Measurements from ENCODE around the gene IQCH. TPM values are rescaled to one million over a fixed set of nuclear protein-coding genes. Genes with fewer than 3 reads are reported as not detected.

The IQCH gene
- total RNA-seq, 4 donors from 2014 or later = 0.40 to 5.2 (median 1.9) TPM

- intact Hi-C loops (cut with DNase I; ENCODE audit: low total_unique reads) (no loop called here), in situ Hi-C loops (cut with MboI; ENCODE audit: low pct_ligation_motif_present in 1 of 4, low pct_unique_long_range_greater_than_20kb in 1 of 4, low sequenced_read_pairs in 3 of 4) (no loop called here)
- TF ChIP-seq CTCF (IDR thresholded peaks at IDR 0.05) (no peak), EP300 (IDR thresholded peaks at IDR 0.05; ENCODE audit: low read depth) (no peak), POLR2AphosphoS5 (IDR thresholded peaks at IDR 0.05) (no peak), POLR2A (IDR thresholded peaks at IDR 0.05) (no peak)
- no peak for DNase-seq
- H3K4me1 ChIP-seq = no peaks in the 10 kb centered on the region
- H3K9me3 ChIP-seq = no peaks in the 10 kb centered on the region
- 8 to 35% methylated on average over 1 of the region's 1 CpG for WGBS, 2 donors (ENCODE audit: low coverage in 1 of 2)
- H3K36me3 ChIP-seq = no peaks in the 10 kb centered on the region
- H3K27me3 ChIP-seq = no peaks in the 10 kb centered on the region
- no peak overlapping the region for H3K27ac ChIP-seq
- no peak overlapping the region for H3K4me3 ChIP-seq
These were observed 135.4 kb downstream of the IQCH start for GRCh38 chr15:67389975-67390374.

GRCh38 chr15:67394873-67395639 is 140.5 kb downstream of the IQCH start:
- 66 to 79% methylated on average over 5 to 9 of the region's 9 CpGs for WGBS, 2 donors (ENCODE audit: low coverage in 1 of 2)
- H3K4me3 ChIP-seq = no peak overlapping the region
- no peaks in the 10 kb centered on the region for H3K4me1 ChIP-seq
- H3K27ac ChIP-seq = no peak overlapping the region
- no peaks in the 10 kb centered on the region for H3K36me3 ChIP-seq
- no peak for TF ChIP-seq POLR2A (IDR thresholded peaks at IDR 0.05)
- TF ChIP-seq EP300 (IDR thresholded peaks at IDR 0.05; ENCODE audit: low read depth) = no peak
- TF ChIP-seq CTCF (IDR thresholded peaks at IDR 0.05) = no peak
- no peak for TF ChIP-seq POLR2AphosphoS5 (IDR thresholded peaks at IDR 0.05)
- DNase-seq = no peak
- in situ Hi-C loops (cut with MboI; ENCODE audit: low pct_ligation_motif_present in 1 of 4, low pct_unique_long_range_greater_than_20kb in 1 of 4, low sequenced_read_pairs in 3 of 4) = no loop called here
- intact Hi-C loops (cut with DNase I; ENCODE audit: low total_unique reads) = no loop called here
- no peaks in the 10 kb centered on the region for H3K9me3 ChIP-seq
- H3K27me3 ChIP-seq = no peaks in the 10 kb centered on the region

- DNase-seq = no peak
- no peak overlapping the region for H3K27ac ChIP-seq
- H3K9me3 ChIP-seq = no peaks in the 10 kb centered on the region
- TF ChIP-seq CTCF (IDR thresholded peaks at IDR 0.05) (no peak), POLR2AphosphoS5 (IDR thresholded peaks at IDR 0.05) (no peak), EP300 (IDR thresholded peaks at IDR 0.05; ENCODE audit: low read depth) (no peak), POLR2A (IDR thresholded peaks at IDR 0.05) (no peak)
- 53 to 82% methylated on average over 5 of the region's 5 CpGs for WGBS, 2 donors (ENCODE audit: low coverage in 1 of 2)
- in situ Hi-C loops (cut with MboI; ENCODE audit: low pct_ligation_motif_present in 1 of 4, low pct_unique_long_range_greater_than_20kb in 1 of 4, low sequenced_read_pairs in 3 of 4) = no loop called here
- H3K36me3 ChIP-seq = no peaks in the 10 kb centered on the region
- intact Hi-C loops (cut with DNase I; ENCODE audit: low total_unique reads) = no loop called here
- no peaks in the 10 kb centered on the region for H3K27me3 ChIP-seq
- no peak overlapping the region for H3K4me3 ChIP-seq
- H3K4me1 ChIP-seq = no peaks in the 10 kb centered on the region
These were observed 141.5 kb downstream of the IQCH start for GRCh38 chr15:67396114-67396513.

GRCh38 chr15:67397139-67397538 is 142.6 kb downstream of the IQCH start:
- intact Hi-C loops (cut with DNase I; ENCODE audit: low total_unique reads) = no loop called here
- 71 to 82% methylated on average over 1 of the region's 1 CpG for WGBS, 2 donors (ENCODE audit: low coverage in 1 of 2)
- DNase-seq = no peak
- in situ Hi-C loops (cut with MboI; ENCODE audit: low pct_ligation_motif_present in 1 of 4, low pct_unique_long_range_greater_than_20kb in 1 of 4, low sequenced_read_pairs in 3 of 4) = no loop called here
- H3K9me3 ChIP-seq = no peaks in the 10 kb centered on the region
- no peaks in the 10 kb centered on the region for H3K4me1 ChIP-seq
- no peak overlapping the region for H3K4me3 ChIP-seq
- no peaks in the 10 kb centered on the region for H3K36me3 ChIP-seq
- H3K27me3 ChIP-seq = no peaks in the 10 kb centered on the region
- H3K27ac ChIP-seq = no peak overlapping the region
- no peak for TF ChIP-seq EP300 (IDR thresholded peaks at IDR 0.05; ENCODE audit: low read depth)
- no peak for TF ChIP-seq POLR2AphosphoS5 (IDR thresholded peaks at IDR 0.05)
- TF ChIP-seq CTCF (IDR thresholded peaks at IDR 0.05) = no peak
- TF ChIP-seq POLR2A (IDR thresholded peaks at IDR 0.05) = no peak

Measured in transverse colon (tissue), 4 donors.